Naive thymus-derived CD8-positive, alpha-beta T cell (primary cell): Measurements from ENCODE around the gene DOK1. TPM values are rescaled to one million over a fixed set of nuclear protein-coding genes. Genes with fewer than 3 reads are reported as not detected.
A peak's percentile ranks its signal among the peaks of the same experiment; 100 is the strongest.

Experiments
- ATAC-seq, 2 donors: fragments of 150-1000 bp; cut with Tn5 transposase in 1 of 2; sonication (Bioruptor Pico), chemical (Tn5 transposase) in 1 of 2; 1 replicate in 1 of 2; 2 replicates in 1 of 2; pipeline ENCODE4 v1.10.0; 2021; ENCODE audit warnings: mild to moderate bottlenecking in 2 of 2, moderate library complexity in 2 of 2
- POLR2A ChIA-PET: fragments of 350-600 bp; sonication (Branson Sonifier 250); formaldehyde crosslinking; loops from one replicate; lab custom pipeline; 2021; ENCODE audit warnings: antibody characterized with exemption; lab: Charles Lee
- DNase-seq, 10 donors: peaks; one replicate each; pipeline versions ENCODE4 v3.0.0 to v3.0.0-alpha.2; 2020 to 2022
- H3K27ac Mint-ChIP-seq, 10 donors: one replicate each; pipeline ENCODE4 v1.8.0; 2020 to 2022; ENCODE audit warnings: mild to moderate bottlenecking in 10 of 10, mixed read lengths in 10 of 10, moderate library complexity in 4 of 10, inconsistent platforms in 1 of 10
- H3K27me3 Mint-ChIP-seq, 5 donors: one replicate each; pipeline ENCODE4 v1.8.0; 2021 to 2022; ENCODE audit warnings: mixed read lengths in 5 of 5
- H3K36me3 Mint-ChIP-seq, 3 donors: one replicate each; pipeline ENCODE4 v1.8.0; 2020 to 2022; ENCODE audit warnings: mixed read lengths in 3 of 3, mild to moderate bottlenecking in 2 of 3, inconsistent platforms in 1 of 3
- H3K4me1 Mint-ChIP-seq, 4 donors: one replicate each; pipeline ENCODE4 v1.8.0; 2021 to 2022; ENCODE audit warnings: mixed read lengths in 4 of 4
- H3K4me3 Mint-ChIP-seq, 10 donors: one replicate each; pipeline ENCODE4 v1.8.0; 2020 to 2022; ENCODE audit warnings: mild to moderate bottlenecking in 10 of 10, mixed read lengths in 10 of 10, moderate library complexity in 6 of 10, inconsistent platforms in 1 of 10
- H3K9me3 Mint-ChIP-seq, 9 donors: one replicate each; pipeline ENCODE4 v1.8.0; 2020 to 2022; ENCODE audit warnings: mixed read lengths in 9 of 9, mild to moderate bottlenecking in 3 of 9, inconsistent platforms in 1 of 9, moderate library complexity in 1 of 9
- polyA plus RNA-seq, 3 donors: library from polyadenylated mRNA; unstranded; fragments of 300-500 nt; fragmentation: Illumina TruSeq; gene quantifications; one replicate each; pipeline ENCODE4 v1.2.3, GENCODE V29; 2021
- total RNA-seq, 8 experiments: library from RNA in 2 of 8; stranded (reverse) in 2 of 8; gene quantifications; one replicate each; pipeline ENCODE4 v1.2.3 and lab custom pipeline; 2021 to 2026

The DOK1 gene
- total and polyA plus RNA-seq, 5 experiments from 2014 or later: 11.8 to 23.1 (median 18.8) TPM

DNA sequence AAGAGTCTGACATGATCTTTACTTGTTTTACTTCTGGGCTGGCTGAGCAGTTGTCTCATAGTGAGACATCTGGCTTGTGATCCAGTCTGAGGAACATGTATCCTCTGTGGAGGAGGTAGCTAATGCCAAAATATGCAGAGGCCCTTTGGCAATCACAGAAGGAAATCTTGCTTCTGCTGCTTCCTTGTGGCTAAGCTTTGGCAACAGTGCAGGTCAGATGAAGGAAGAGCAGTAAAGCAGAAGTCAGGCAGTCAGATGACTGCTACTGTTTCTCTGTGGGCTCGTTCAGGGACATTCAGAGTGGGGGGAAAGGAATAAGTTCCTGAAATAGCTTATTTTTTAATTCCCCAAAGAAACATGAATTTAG is 22.3 kb downstream of the DOK1 start:
- ATAC-seq (no peak), DNase-seq (no peak)
- Mint-ChIP-seq H3K4me1 (peaks cover 8 to 34% (median 16%) of the 10 kb centered on the region in 4 donors), H3K27ac (no peak overlapping the region), H3K36me3 (no peaks in the 10 kb centered on the region), H3K4me3 (no peak overlapping the region), H3K27me3 (peaks cover 4 to 22% (median 14%) of the 10 kb centered on the region in 5 donors), H3K9me3 (peaks cover 0 to 10% (median 0%) of the 10 kb centered on the region in 9 donors)
- POLR2A ChIA-PET: no interaction called here

DNA sequence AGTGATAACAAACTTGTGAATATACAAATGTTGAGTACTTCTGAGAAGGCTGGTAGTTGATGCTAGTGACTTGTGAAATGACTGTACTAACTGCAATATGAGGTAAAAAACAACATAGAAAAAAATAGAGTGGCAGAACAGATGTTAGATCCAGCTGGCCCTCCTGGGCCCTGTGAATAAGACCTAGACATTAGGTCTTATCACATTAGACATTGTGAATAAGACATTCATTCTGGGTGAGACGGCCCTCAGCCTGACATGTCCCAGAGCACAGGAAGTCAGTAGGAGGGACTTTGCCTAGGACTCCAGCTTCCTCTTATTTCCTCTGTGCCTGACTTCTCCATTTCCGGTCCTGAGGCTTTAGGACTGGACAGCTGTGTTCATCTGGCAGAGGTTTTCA is 22.9 kb downstream of the DOK1 start:
- H3K36me3 Mint-ChIP-seq: no peaks in the 10 kb centered on the region
- no peak overlapping the region for H3K4me3 Mint-ChIP-seq
- H3K27ac Mint-ChIP-seq: no peak overlapping the region
- peaks cover 8 to 32% (median 16%) of the 10 kb centered on the region in 4 donors for H3K4me1 Mint-ChIP-seq
- H3K9me3 Mint-ChIP-seq: peaks cover 0 to 10% (median 0%) of the 10 kb centered on the region in 9 donors
- no peak for DNase-seq
- POLR2A ChIA-PET: interaction anchor here (0.6 kb wide), 1 partner anchor 92 kb away, joined by 3 read pairs; no protein-coding TSS in a partner anchor
- ATAC-seq: no peak
- H3K27me3 Mint-ChIP-seq: peaks cover 4 to 27% (median 14%) of the 10 kb centered on the region in 5 donors

DNA sequence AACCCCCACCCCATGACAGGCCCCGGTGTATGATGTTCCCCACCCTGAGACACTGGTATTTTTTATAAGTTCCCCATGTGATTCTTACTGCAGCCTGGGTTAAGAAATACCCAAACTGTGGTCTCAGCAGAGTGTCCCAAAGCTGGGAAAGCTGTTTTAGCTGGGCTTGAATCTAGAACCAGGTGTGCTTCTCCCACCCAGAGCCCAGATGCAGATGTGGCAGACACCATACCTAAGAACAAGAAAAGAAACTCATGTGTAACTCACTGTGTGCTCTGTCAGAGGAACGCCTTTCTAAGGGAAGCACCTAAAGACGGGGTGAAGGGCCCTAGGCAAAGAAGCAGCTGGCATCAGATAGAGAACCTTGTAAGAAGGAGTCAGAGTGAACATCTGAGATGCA is 23.9 kb downstream of the DOK1 start:
- ATAC-seq (no peak), DNase-seq (no peak)
- peaks cover 4 to 27% (median 14%) of the 10 kb centered on the region in 5 donors for H3K27me3 Mint-ChIP-seq
- POLR2A ChIA-PET: no interaction called here
- H3K4me3 Mint-ChIP-seq: no peak overlapping the region
- peaks cover 0 to 10% (median 0%) of the 10 kb centered on the region in 9 donors for H3K9me3 Mint-ChIP-seq
- no peaks in the 10 kb centered on the region for H3K36me3 Mint-ChIP-seq
- H3K4me1 Mint-ChIP-seq: peaks cover 8 to 30% (median 15%) of the 10 kb centered on the region in 4 donors
- H3K27ac Mint-ChIP-seq: no peak overlapping the region

DNA sequence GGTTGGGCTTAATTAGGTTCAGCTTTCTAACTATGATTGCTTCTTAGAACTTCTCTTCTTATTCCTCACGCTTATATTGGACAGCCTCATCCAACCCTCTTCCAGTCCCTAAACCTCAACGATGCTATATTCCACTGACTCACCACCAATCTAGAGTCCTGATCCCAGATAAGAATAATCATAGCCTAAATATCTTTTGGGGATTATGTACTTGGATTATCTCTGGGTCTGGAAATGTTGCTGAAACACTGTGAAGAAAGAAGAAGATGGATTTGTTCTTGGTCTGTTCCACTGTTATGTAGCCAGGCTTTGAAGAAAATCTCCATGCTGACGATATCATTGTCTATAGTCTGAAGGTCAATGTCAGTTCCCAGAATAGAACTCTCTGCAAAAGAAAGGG is 26.9 kb downstream of the DOK1 start:
- no peak overlapping the region for H3K4me3 Mint-ChIP-seq
- peaks cover 0 to 15% (median 5%) of the 10 kb centered on the region in 4 donors for H3K4me1 Mint-ChIP-seq
- peaks cover 4 to 27% (median 11%) of the 10 kb centered on the region in 5 donors for H3K27me3 Mint-ChIP-seq
- no peak for DNase-seq
- no peaks in the 10 kb centered on the region for H3K36me3 Mint-ChIP-seq
- H3K9me3 Mint-ChIP-seq: no peaks in the 10 kb centered on the region
- H3K27ac Mint-ChIP-seq: no peak overlapping the region
- POLR2A ChIA-PET: no interaction called here
- ATAC-seq: no peak

DNA sequence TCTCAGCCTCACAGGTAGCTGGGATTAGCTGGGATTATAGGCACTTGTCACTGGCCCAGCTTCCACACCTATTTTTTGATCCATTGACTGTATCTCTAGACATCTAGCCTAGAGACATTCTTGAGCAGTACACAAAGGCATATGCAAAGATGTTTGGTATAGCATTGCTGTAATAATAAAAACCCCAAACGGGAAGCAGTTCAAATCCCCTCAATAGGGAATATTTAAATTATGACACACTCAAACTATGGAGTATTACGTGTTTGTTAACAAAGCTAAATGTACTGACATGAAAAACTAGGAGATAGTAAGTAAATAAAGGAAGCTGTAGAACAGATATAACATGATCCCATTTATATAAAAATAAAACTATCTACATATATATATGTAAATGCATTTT is 27.7 kb downstream of the DOK1 start:
- H3K27me3 Mint-ChIP-seq: peaks cover 4 to 27% (median 10%) of the 10 kb centered on the region in 5 donors
- DNase-seq (no peak), ATAC-seq (no peak)
- no peak overlapping the region for H3K27ac Mint-ChIP-seq
- no peak overlapping the region for H3K4me3 Mint-ChIP-seq
- POLR2A ChIA-PET: no interaction called here
- H3K9me3 Mint-ChIP-seq: no peaks in the 10 kb centered on the region
- peaks cover 0 to 9% (median 5%) of the 10 kb centered on the region in 4 donors for H3K4me1 Mint-ChIP-seq
- H3K36me3 Mint-ChIP-seq: no peaks in the 10 kb centered on the region

DNA sequence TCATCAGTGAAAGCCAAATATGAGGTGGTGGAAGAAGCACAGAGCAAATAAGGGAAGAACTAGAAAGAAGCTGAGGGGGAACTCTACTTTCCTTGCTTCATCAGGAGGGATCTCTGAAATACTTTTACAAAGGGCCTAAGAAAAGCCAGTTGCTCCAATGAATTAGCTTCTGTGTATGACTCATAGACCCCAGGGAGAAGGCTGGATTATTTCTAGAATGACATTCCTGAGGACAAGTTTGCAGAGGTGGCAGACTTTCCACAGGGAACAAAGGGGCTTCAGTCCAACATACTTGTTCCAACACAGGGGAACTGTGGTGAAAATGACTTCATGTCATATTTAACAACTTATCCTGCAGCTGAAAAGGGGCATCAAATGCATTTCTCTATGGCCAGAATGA is 29.0 kb downstream of the DOK1 start:
- Mint-ChIP-seq H3K4me3 (no peak overlapping the region), H3K27me3 (peaks cover 5 to 27% (median 10%) of the 10 kb centered on the region in 5 donors), H3K9me3 (no peaks in the 10 kb centered on the region), H3K36me3 (no peaks in the 10 kb centered on the region), H3K27ac (no peak overlapping the region), H3K4me1 (peaks cover 0 to 6% (median 4%) of the 10 kb centered on the region in 4 donors)
- DNase-seq (no peak), ATAC-seq (no peak)
- POLR2A ChIA-PET: no interaction called here

DNA sequence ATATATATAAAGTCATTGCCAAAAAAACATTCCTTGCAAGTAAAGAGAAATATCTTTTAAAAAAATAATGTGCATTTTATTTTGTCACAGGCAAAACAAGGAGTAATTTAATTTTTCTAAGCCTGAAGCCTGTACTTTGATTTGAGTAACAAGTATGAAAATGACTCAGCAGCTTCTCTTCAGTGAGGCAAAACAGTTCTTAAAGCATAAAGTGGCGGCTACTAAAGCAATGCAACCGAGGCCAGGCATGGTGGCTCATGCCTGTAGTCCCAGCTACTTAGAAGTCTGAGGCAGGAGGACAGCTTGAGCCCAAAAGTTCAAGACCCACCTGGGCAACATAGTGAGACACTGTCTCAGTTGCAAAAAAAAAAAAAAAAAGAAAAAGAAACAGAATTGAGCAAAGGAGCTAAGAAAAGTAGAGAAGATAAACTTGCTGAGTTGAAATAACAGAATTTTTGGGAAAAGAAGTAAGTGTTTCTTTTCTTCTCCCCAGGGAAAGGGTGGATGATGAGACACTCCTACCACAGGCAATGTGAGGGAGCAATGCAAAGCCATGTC is 29.6 kb downstream of the DOK1 start:
- DNase-seq (no peak), ATAC-seq (no peak)
- Mint-ChIP-seq H3K36me3 (no peaks in the 10 kb centered on the region), H3K4me1 (peaks cover 0 to 6% (median 4%) of the 10 kb centered on the region in 4 donors), H3K9me3 (no peaks in the 10 kb centered on the region), H3K4me3 (no peak overlapping the region), H3K27me3 (peaks cover 8 to 27% (median 11%) of the 10 kb centered on the region in 5 donors), H3K27ac (peak overlapping the region in 1 of 10 donors; percentile 63)
- POLR2A ChIA-PET: no interaction called here

DNA sequence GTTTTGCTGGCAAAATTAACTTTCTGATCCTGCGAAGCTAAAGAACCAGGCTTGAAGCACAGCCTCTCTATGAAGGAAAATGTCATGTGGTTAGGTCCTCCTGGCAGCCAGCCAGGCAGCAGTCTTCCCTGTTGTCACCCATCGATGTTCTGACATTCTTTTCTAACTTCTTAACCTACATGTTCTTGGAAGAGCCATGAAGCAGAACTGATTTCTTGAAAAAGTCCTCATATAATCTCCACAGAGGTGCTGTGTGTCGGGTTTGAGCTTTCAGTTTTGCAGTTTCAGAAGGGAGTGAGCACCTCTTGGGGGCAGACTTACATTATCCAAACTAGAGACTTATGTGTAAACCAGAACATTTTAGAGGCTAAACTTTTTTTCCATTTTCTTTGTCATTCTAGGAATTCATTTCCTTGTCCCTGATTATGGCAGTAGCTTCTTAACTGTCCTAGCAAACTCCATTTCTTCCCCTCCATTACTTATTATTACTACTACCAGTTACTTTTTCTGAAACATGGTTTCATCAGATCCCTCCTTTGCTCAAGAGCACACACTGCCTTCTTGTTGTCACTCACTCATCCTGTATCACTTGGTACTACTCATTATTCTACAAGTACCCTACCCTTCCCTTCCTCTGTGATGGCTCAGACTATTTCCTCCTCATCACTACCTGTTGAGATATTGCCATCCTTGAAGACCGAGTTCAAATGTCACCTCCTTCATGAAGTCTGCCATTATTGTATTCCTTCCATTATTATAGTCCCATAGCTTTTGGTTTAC is 31.1 kb downstream of the DOK1 start:
- ATAC-seq (no peak), DNase-seq (peak in 2 of 10 donors; percentile 4 to 5)
- Mint-ChIP-seq H3K4me3 (peak overlapping the region in 4 of 10 donors; percentile 13 to 26 (median 18)), H3K27me3 (peaks cover 4 to 17% (median 11%) of the 10 kb centered on the region in 5 donors), H3K36me3 (no peaks in the 10 kb centered on the region), H3K9me3 (no peaks in the 10 kb centered on the region), H3K27ac (peak overlapping the region in 1 of 10 donors; percentile 42), H3K4me1 (peaks cover 0 to 6% (median 4%) of the 10 kb centered on the region in 4 donors)
- POLR2A ChIA-PET: interaction anchor here (0.5 to 3.8 kb wide), 6 partner anchors 13 to 118 kb away, joined by 3 to 23 read pairs (median 5); partner anchors contain the start of genes CCDC142, MRPL53 and TTC31

DNA sequence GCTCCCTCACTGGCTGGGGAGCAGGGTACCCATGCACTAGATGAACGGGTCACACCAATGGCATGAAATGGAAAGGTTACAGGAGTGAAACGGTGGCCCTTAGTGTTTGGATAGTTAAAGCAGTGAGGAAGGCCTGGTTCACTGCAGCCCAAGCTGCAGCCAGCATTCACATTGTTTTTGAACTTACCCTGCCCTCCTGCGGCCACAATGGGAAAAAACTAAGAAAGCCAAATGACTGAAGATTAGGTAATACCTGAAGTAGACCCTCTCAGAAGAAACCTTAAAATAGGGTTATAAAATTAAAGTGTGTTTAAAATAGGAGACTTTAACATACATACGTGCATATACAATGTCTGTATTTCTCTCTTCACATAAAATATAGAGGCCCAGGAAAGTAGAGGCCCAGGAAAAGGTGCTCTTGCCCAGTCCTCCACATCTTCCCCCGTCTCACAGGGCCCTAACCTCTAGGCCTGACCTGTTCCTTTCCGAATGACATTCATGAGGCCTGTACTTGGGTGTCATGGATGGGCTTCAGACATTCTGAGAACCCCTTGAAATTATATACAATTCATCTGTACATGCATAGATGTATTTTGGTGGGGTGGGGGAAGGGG is 33.3 kb downstream of the DOK1 start:
- Mint-ChIP-seq H3K36me3 (no peaks in the 10 kb centered on the region), H3K4me3 (no peak overlapping the region), H3K9me3 (no peaks in the 10 kb centered on the region), H3K27ac (peak overlapping the region in 1 of 10 donors; percentile 69), H3K4me1 (peaks cover 0 to 6% (median 4%) of the 10 kb centered on the region in 4 donors), H3K27me3 (peaks cover 6 to 25% (median 11%) of the 10 kb centered on the region in 5 donors)
- POLR2A ChIA-PET: interaction anchor here (0.8 to 3.8 kb wide), 6 partner anchors 14 to 850 kb away, joined by 3 to 23 read pairs (median 3); partner anchors contain the start of genes CCDC142, INO80B, TPRKB and TTC31
- DNase-seq: peak; percentile 15 to 81 (median 56)
- peak; percentile 86 to 97 for ATAC-seq

DNA sequence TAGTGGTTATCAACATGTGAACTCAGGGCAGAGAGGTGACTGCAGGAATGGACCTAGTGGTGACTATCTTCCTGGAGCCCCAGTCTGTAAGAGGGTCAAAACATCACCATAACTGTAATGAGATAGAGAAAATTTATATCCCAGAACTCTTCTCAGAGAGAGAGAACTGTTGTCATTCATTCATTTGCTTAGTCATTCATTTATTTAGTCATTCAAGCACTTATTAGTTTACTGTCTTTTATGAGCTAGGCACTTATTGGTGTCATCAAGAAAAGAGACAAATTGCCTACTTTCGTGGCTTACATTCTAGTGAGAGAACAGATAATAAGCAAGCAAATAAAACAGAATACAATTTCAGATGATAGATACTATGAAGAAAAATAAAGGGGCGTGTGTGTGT is 34.1 kb downstream of the DOK1 start:
- DNase-seq: no peak
- Mint-ChIP-seq H3K27me3 (peaks cover 14 to 30% (median 16%) of the 10 kb centered on the region in 5 donors), H3K4me1 (peaks cover 0 to 6% (median 4%) of the 10 kb centered on the region in 4 donors), H3K9me3 (no peaks in the 10 kb centered on the region), H3K27ac (no peak overlapping the region), H3K4me3 (no peak overlapping the region), H3K36me3 (no peaks in the 10 kb centered on the region)
- ATAC-seq: no peak
- POLR2A ChIA-PET: interaction anchor here (0.6 to 3.8 kb wide), 5 partner anchors 58 to 851 kb away, joined by 3 to 23 read pairs (median 3); partner anchors contain the start of genes CCDC142, TPRKB and TTC31

DNA sequence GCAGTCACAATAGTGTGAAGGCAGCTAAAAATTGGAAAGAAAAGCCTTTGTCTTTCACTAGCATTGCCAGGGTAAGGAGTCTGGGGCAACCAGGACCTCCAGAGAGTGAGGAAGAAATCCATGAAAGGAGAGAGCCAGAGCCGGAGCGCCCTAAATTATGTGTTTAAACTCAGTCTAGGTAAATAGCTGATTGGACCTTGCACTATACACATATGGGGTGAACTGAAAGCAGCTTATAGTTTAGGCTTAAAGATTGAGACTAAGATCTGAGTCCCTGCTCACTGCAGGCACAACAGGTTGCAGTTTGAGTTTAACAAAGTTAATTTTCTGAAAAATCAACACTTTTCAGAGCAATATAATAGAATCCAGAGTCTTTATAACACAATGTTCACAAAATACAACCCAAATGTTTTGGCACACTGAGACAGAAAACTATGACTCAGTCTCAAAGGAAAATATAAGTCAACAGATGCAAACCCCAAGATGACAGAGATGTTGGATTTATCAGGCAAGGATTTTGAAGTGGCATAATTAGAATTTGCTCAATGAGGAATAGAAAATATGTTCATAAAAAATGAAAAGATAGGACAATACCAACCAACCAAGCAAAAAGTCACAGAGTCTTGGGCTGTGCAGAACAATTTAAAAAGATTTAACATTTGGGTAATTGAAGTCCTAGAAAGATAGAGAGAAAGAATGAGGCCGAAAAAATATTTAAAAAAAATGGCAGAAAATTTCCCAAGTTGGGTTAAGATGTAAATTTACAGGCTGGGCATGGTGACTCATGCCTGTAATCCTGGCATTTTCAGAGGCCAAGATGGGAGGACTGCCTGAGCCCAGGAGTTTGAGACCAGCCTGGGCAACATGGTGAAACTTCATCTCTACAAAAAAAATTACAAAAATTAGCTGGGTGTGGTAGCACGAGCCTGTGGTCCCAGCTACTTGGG is 39.6 kb downstream of the DOK1 start:
- no peak for DNase-seq
- Mint-ChIP-seq H3K27ac (no peak overlapping the region), H3K4me1 (no peaks in the 10 kb centered on the region), H3K27me3 (peaks cover 18 to 48% (median 29%) of the 10 kb centered on the region in 5 donors), H3K9me3 (no peaks in the 10 kb centered on the region), H3K4me3 (no peak overlapping the region), H3K36me3 (no peaks in the 10 kb centered on the region)
- POLR2A ChIA-PET: no interaction called here
- no peak for ATAC-seq

DNA sequence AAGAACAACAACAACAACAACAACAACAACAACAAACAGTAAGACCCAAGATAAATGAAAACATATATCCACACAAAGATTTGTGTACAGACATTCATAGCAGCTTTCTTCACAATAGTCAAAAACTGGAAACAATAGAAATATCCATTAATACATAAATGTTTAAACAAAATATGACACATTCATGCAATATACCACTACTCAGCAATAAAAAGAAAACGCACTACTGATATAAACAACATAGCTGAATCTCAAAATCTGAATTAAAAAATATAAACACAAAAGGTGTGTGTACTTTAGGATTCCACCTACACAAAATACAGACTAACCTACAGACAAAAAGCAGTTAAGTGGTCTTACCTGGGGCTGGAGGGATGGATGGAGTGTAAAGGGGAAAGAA is 42.1 kb downstream of the DOK1 start:
- Mint-ChIP-seq H3K4me3 (no peak overlapping the region), H3K27ac (no peak overlapping the region), H3K9me3 (no peaks in the 10 kb centered on the region), H3K36me3 (no peaks in the 10 kb centered on the region), H3K27me3 (peaks cover 17 to 57% (median 26%) of the 10 kb centered on the region in 5 donors), H3K4me1 (peaks cover 0 to 4% (median 0%) of the 10 kb centered on the region in 4 donors)
- no peak for DNase-seq
- ATAC-seq: no peak
- POLR2A ChIA-PET: no interaction called here
